OCI-LY1 (cell line): ENCODE measurements around the gene MKRN2.

ENCODE experiments used
- H2AFZ ChIP-seq: fragments of 200-600 bp; sonication (generic), shearing (Covaris generic); 2 replicates; pipeline ENCODE4 v1.6.0; 2014; ENCODE audit warnings: antibody characterized with exemption, mild to moderate bottlenecking, low read length
- H3F3A ChIP-seq: fragments of 200-600 bp; sonication (generic), shearing (Covaris generic); 2 replicates; pipeline ENCODE4 v1.6.0; 2014; ENCODE audit warnings: mild to moderate bottlenecking, antibody characterized with exemption, low read length, moderate library complexity; ENCODE audit not compliant: insufficient read depth
- H3K27ac ChIP-seq: fragments of 200-600 bp; sonication (generic); 2 replicates; pipeline ENCODE4 v1.5.1; 2014; ENCODE audit warnings: low read length, mixed run types, mild to moderate bottlenecking, low read depth; ENCODE audit not compliant: poor library complexity, severe bottlenecking
- H3K27me3 ChIP-seq: fragments of 200-600 bp; sonication (generic); 2 replicates; pipeline ENCODE4 v1.6.0; 2014; ENCODE audit warnings: antibody characterized with exemption, mild to moderate bottlenecking, low read length, moderate library complexity; ENCODE audit not compliant: insufficient read depth
- H3K36me3 ChIP-seq: fragments of 200-600 bp; sonication (generic); 2 replicates; pipeline ENCODE4 v1.6.1; 2014; ENCODE audit warnings: mild to moderate bottlenecking, antibody characterized with exemption, low read length, moderate library complexity, mixed read lengths; ENCODE audit not compliant: insufficient read depth
- H3K4me1 ChIP-seq: fragments of 200-600 bp; sonication (generic); 2 replicates; pipeline ENCODE4 v1.5.1; 2014; ENCODE audit warnings: mild to moderate bottlenecking, low read length, moderate library complexity; ENCODE audit not compliant: insufficient read depth, severe bottlenecking
- H3K4me2 ChIP-seq: fragments of 200-600 bp; sonication (generic), shearing (Covaris generic); 2 replicates; pipeline ENCODE4 v1.6.1; 2014; ENCODE audit warnings: low read length
- H3K4me3 ChIP-seq: fragments of 200-600 bp; sonication (generic); 2 replicates; pipeline ENCODE4 v1.5.1; 2014; ENCODE audit warnings: low read length, low read depth, mild to moderate bottlenecking, mixed read lengths; ENCODE audit not compliant: poor library complexity, severe bottlenecking
- H3K79me2 ChIP-seq: fragments of 200-600 bp; shearing (Covaris generic); 2 replicates; pipeline ENCODE4 v1.6.1; 2016; ENCODE audit warnings: mixed run types, low read length, mixed read lengths; ENCODE audit not compliant: insufficient read depth
- H3K9ac ChIP-seq: fragments of 200-600 bp; sonication (generic), shearing (Covaris generic); 2 replicates; pipeline ENCODE4 v1.6.1; 2014; ENCODE audit warnings: mild to moderate bottlenecking, low read length, mixed read lengths
- H3K9me2 ChIP-seq: fragments of 200-600 bp; sonication (generic), shearing (Covaris generic); 2 replicates; pipeline ENCODE4 v1.6.1; 2014; ENCODE audit warnings: low read depth, mild to moderate bottlenecking, low read length, mixed read lengths
- H3K9me3 ChIP-seq: fragments of 200-600 bp; shearing (Covaris generic); 2 replicates; pipeline ENCODE4 v1.6.1; 2014; ENCODE audit warnings: low read length, mixed read lengths
- H4K20me1 ChIP-seq: fragments of 200-600 bp; sonication (generic), shearing (Covaris generic); 2 replicates; pipeline ENCODE4 v1.6.0; 2016; ENCODE audit warnings: mild to moderate bottlenecking, low read length; ENCODE audit not compliant: insufficient read depth
- CTCF ChIP-seq: fragments of 200-600 bp; sonication (generic), shearing (Covaris generic); IDR thresholded peaks from 2 replicates; pipeline ENCODE4 v1.5.1; 2017; ENCODE audit warnings: mild to moderate bottlenecking, antibody characterized with exemption, low read length, moderate library complexity, mixed read lengths
- EZH2 ChIP-seq: fragments of 200-600 bp; sonication (generic), shearing (Covaris generic); IDR thresholded peaks from 2 replicates; pipeline ENCODE4 v1.8.0; 2017; ENCODE audit warnings: borderline replicate concordance, mixed run types, mild to moderate bottlenecking, antibody characterized with exemption, low read length, moderate library complexity, mixed read lengths

MKRN2 gene

GRCh38 chr3:12615266-12615665 is 58.4 kb downstream of the MKRN2 start:
- no peaks in the 10 kb centered on the region for H4K20me1 ChIP-seq
- no peak overlapping the region for H3K4me3 ChIP-seq
- H3K9ac ChIP-seq: no peak overlapping the region
- H2AFZ ChIP-seq: no peak overlapping the region
- peaks cover 69% of the 10 kb centered on the region for H3K36me3 ChIP-seq
- H3K27me3 ChIP-seq: no peaks in the 10 kb centered on the region
- no peaks in the 10 kb centered on the region for H3K9me2 ChIP-seq
- no peaks in the 10 kb centered on the region for H3K9me3 ChIP-seq
- TF ChIP-seq CTCF (no peak), EZH2 (no peak)
- no peaks in the 10 kb centered on the region for H3F3A ChIP-seq
- H3K4me2 ChIP-seq: no peak overlapping the region
- no peak overlapping the region for H3K27ac ChIP-seq
- peaks cover 35% of the 10 kb centered on the region for H3K79me2 ChIP-seq
- no peaks in the 10 kb centered on the region for H3K4me1 ChIP-seq

DNA sequence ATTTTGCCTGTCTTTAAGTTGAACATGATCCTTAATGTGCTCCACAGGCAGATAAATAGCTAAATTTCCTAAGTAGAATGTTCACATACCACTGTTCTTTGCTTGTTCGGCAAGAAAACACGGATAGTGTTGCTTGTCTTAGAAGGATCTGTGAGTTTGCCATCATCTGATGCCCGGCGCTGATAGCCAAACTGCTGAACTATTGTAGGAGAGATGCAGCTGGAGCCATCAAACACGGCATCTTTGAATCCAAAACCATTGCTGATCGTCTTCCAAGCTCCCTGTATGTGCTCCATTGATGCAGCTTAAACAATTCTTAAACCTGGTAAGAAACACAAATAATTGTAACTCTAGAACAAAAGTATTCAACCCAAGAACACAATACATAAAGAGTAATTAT is 61.5 kb downstream of the MKRN2 start:
- peaks cover 44% of the 10 kb centered on the region for H3K36me3 ChIP-seq
- H3K4me3 ChIP-seq: no peak overlapping the region
- H3K27ac ChIP-seq: no peak overlapping the region
- H3K9me3 ChIP-seq: no peaks in the 10 kb centered on the region
- H3K9ac ChIP-seq: no peak overlapping the region
- H3K4me1 ChIP-seq: peaks cover 5% of the 10 kb centered on the region
- H3K79me2 ChIP-seq: peaks cover 58% of the 10 kb centered on the region
- no peak overlapping the region for H2AFZ ChIP-seq
- TF ChIP-seq EZH2 (no peak), CTCF (no peak)
- H3F3A ChIP-seq: no peaks in the 10 kb centered on the region
- no peaks in the 10 kb centered on the region for H3K27me3 ChIP-seq
- H4K20me1 ChIP-seq: no peaks in the 10 kb centered on the region
- no peaks in the 10 kb centered on the region for H3K9me2 ChIP-seq
- no peak overlapping the region for H3K4me2 ChIP-seq

- no peak overlapping the region for H2AFZ ChIP-seq
- peaks cover 66% of the 10 kb centered on the region for H3K79me2 ChIP-seq
- no peaks in the 10 kb centered on the region for H3K9me3 ChIP-seq
- H3F3A ChIP-seq: no peaks in the 10 kb centered on the region
- no peaks in the 10 kb centered on the region for H3K27me3 ChIP-seq
- H3K9me2 ChIP-seq: no peaks in the 10 kb centered on the region
- H3K4me2 ChIP-seq: no peak overlapping the region
- peaks cover 8% of the 10 kb centered on the region for H3K4me1 ChIP-seq
- H3K4me3 ChIP-seq: no peak overlapping the region
- TF ChIP-seq CTCF (no peak), EZH2 (no peak)
- H3K9ac ChIP-seq: no peak overlapping the region
- no peak overlapping the region for H3K27ac ChIP-seq
- no peaks in the 10 kb centered on the region for H4K20me1 ChIP-seq
- H3K36me3 ChIP-seq: peaks cover 32% of the 10 kb centered on the region
These were observed 63.4 kb downstream of the MKRN2 start for GRCh38 chr3:12620305-12620704.
